Small intestine (tissue), 7 donors: ENCODE data around the gene RPL3. TPM values are rescaled to one million over a fixed set of nuclear protein-coding genes. Genes with fewer than 3 reads are reported as not detected.

ENCODE experiments used
- DNase-seq, 2 donors: peaks; one replicate each; pipeline versions ENCODE4 v3.0.0 to v3.0.0-alpha.2; 2013
- FAIRE-seq: peaks from 2 replicates; lab custom pipeline; 2012; peaks lifted over from hg19 to GRCh38; lab: Jason Lieb, UNC
- H3K27ac ChIP-seq, 3 donors: one replicate each; pipeline ENCODE4 v1.5.1; 2013; ENCODE audit warnings: low read length in 2 of 3, mild to moderate bottlenecking in 2 of 3, control low read depth in 1 of 3, inconsistent platforms in 1 of 3, low read depth in 1 of 3, moderate library complexity in 1 of 3
- H3K27me3 ChIP-seq, 3 donors: one replicate each; pipeline ENCODE4 v1.6.1; 2013; ENCODE audit warnings: low read length in 3 of 3, inconsistent platforms in 1 of 3; ENCODE audit not compliant: control insufficient read depth in 3 of 3, insufficient read depth in 3 of 3
- H3K36me3 ChIP-seq, 3 donors: one replicate each; pipeline ENCODE4 v1.6.1; 2013; ENCODE audit warnings: low read length in 3 of 3, inconsistent platforms in 1 of 3, low read depth in 1 of 3, mild to moderate bottlenecking in 1 of 3, moderate library complexity in 1 of 3; ENCODE audit not compliant: control insufficient read depth in 3 of 3, insufficient read depth in 2 of 3
- H3K4me1 ChIP-seq, 3 donors: one replicate each; pipeline ENCODE4 v1.6.1; 2013; ENCODE audit warnings: low read length in 2 of 3, inconsistent platforms in 1 of 3, low read depth in 1 of 3, mild to moderate bottlenecking in 1 of 3, moderate library complexity in 1 of 3; ENCODE audit not compliant: control insufficient read depth in 3 of 3, insufficient read depth in 2 of 3
- H3K4me3 ChIP-seq, 3 donors: one replicate each; pipeline ENCODE4 v1.5.1; 2013; ENCODE audit warnings: low read length in 3 of 3, control low read depth in 1 of 3, inconsistent platforms in 1 of 3, low read depth in 1 of 3, mild to moderate bottlenecking in 1 of 3, moderate library complexity in 1 of 3
- H3K9me3 ChIP-seq, 2 donors: one replicate each; pipeline ENCODE4 v1.6.1; 2013; ENCODE audit warnings: low read depth in 1 of 2, low read length in 1 of 2; ENCODE audit not compliant: control insufficient read depth in 2 of 2, insufficient read depth in 1 of 2
- WGBS, 3 donors: extraction: QIAGEN DNeasy Blood & Tissue Kit; methylation state at CpG; one replicate each; pipeline ENCODE4 v1.1.7; 2013; 5-methylcytosine and 5-hydroxymethylcytosine counted together
- polyA plus RNA-seq, 4 donors: library from polyadenylated mRNA; stranded (reverse) in 3 of 4; unstranded in 1 of 4; fragments of 200-250 nt in 3 of 4; fragments of 120-200 nt in 1 of 4; gene quantifications; one replicate each; pipeline versions ENCODE4 v1.2.1 to v1.2.3, GENCODE V29; 2013
- donor health status: healthy with polysubstance abuse.
- donor health status: control.
- donor health status: control.
- donor health status: Bipolar disorder and iron deficiency.
- donor health status: healthy.

The RPL3 gene
- polyA plus RNA-seq, 4 donors = 1,757 to 4,298 (median 3,733) TPM

- Histone ChIP-seq H3K27me3 (no peaks in the 10 kb centered on the region), H3K4me1 (no peaks in the 10 kb centered on the region), H3K9me3 (peaks cover 0 to 16% of the 10 kb centered on the region in 2 donors), H3K4me3 (no peak overlapping the region), H3K36me3 (no peaks in the 10 kb centered on the region), H3K27ac (no peak overlapping the region)
- no peak for FAIRE-seq
- no peak for DNase-seq
- 68 to 74% (median 68%) methylated on average over 9 to 13 of the region's 13 CpGs for WGBS, 3 donors
These were observed 54.9 kb downstream of the RPL3 start for GRCh38 chr22:39264349-39265038.

GRCh38 chr22:39263626-39264348 lies 55.6 kb downstream of the RPL3 start:
- no peak overlapping the region for H3K27ac ChIP-seq
- 74 to 88% (median 78%) methylated on average over 10 of the region's 10 CpGs for WGBS, 3 donors
- H3K4me1 ChIP-seq = no peaks in the 10 kb centered on the region
- DNase-seq = no peak
- peaks cover 0 to 16% of the 10 kb centered on the region in 2 donors for H3K9me3 ChIP-seq
- no peaks in the 10 kb centered on the region for H3K36me3 ChIP-seq
- no peak overlapping the region for H3K4me3 ChIP-seq
- H3K27me3 ChIP-seq = no peaks in the 10 kb centered on the region
- no peak for FAIRE-seq

Other genes with a start within 250 kb of the RPL3 start
- gene APOBEC3G, start 242.3 kb downstream of the RPL3 start, polyA plus RNA-seq = 1 to 10 TPM; 1.3 to 8.0 (median 5.9) TPM
- gene APOBEC3H, start 222.4 kb downstream of the RPL3 start, polyA plus RNA-seq = under 1 TPM in 2 of 4 donors, not detected in 2; 0.12 to 0.22 TPM
- gene CBX7, start 166.9 kb downstream of the RPL3 start, polyA plus RNA-seq = 10 to 100 TPM in 3 of 4 donors, 1 to 10 TPM in 1; 9.8 to 29.8 (median 21.2) TPM
- 1 to 10 TPM in 2 of 4 donors, under 1 TPM in 2; 0.22 to 7.5 (median 2.8) TPM for gene PDGFB, start 74.6 kb downstream of the RPL3 start, polyA plus RNA-seq
- 10 to 100 TPM in 1 of 4 donors, 1 to 10 TPM in 2, not detected in 1; 1.4 to 10.7 (median 6.6) TPM for gene SYNGR1, start 30.4 kb upstream of the RPL3 start, polyA plus RNA-seq
- gene TAB1, start 80.2 kb upstream of the RPL3 start, polyA plus RNA-seq = 10 to 100 TPM; 11.1 to 23.0 (median 17.0) TPM
- gene MGAT3, start 137.4 kb upstream of the RPL3 start, polyA plus RNA-seq = 10 to 100 TPM; 11.1 to 30.1 (median 17.2) TPM
- 10 to 100 TPM; 12.2 to 37.5 (median 18.7) TPM for gene MIEF1, start 182.7 kb upstream of the RPL3 start, polyA plus RNA-seq
- 100 to 1,000 TPM; 271 to 709 (median 505) TPM for gene ATF4, start 200.9 kb upstream of the RPL3 start, polyA plus RNA-seq
- 100 to 1,000 TPM in 3 of 4 donors, 10 to 100 TPM in 1; 59.8 to 186 (median 181) TPM for gene RPS19BP1, start 213.1 kb upstream of the RPL3 start, polyA plus RNA-seq